Fibroblast of villous mesenchyme (primary cell): Measurements from ENCODE around the gene AP3D1. TPM values are rescaled to one million over a fixed set of nuclear protein-coding genes. Genes with fewer than 3 reads are reported as not detected.

Experiments used
- DNase-seq: peaks from one replicate; pipeline ENCODE4 v3.0.0-alpha.2; 2010; ENCODE audit warnings: low read depth
- H3K4me3 ChIP-seq: 2 replicates; pipeline ENCODE4 v1.5.1; 2011; ENCODE audit warnings: low read depth, mild to moderate bottlenecking, low read length
- CTCF ChIP-seq: IDR thresholded peaks from 2 replicates; pipeline ENCODE4 v1.5.1; 2012; ENCODE audit warnings: low read depth, mild to moderate bottlenecking, low read length; ENCODE audit not compliant: insufficient read depth
- total RNA-seq: library from RNA; depleted of rRNA; stranded (reverse); fragments of >200 nt; gene quantifications from 2 replicates; pipeline ENCODE4 v1.2.3, GENCODE V29; 2012

AP3D1 gene
- total RNA-seq, 1 donor, result 140 TPM

- no peak for TF ChIP-seq CTCF
- H3K4me3 ChIP-seq, result no peak overlapping the region
- DNase-seq, result peak; percentile 50
These were observed 16.7 kb upstream of the AP3D1 start for GRCh38 chr19:2167896-2168618.

GRCh38 chr19:2166741-2167738, 15.7 kb upstream of the AP3D1 start:
- no peak overlapping the region for H3K4me3 ChIP-seq
- TF ChIP-seq CTCF, result no peak
- DNase-seq, result peak; percentile 68

- DNase-seq, result peak; percentile 27
- no peak for TF ChIP-seq CTCF
- peak overlapping the region; percentile 88 for H3K4me3 ChIP-seq
These were observed 12.9 kb upstream of the AP3D1 start for GRCh38 chr19:2164020-2164998.

- no peak for DNase-seq
- H3K4me3 ChIP-seq, result no peak overlapping the region
- no peak for TF ChIP-seq CTCF
These were observed 9.0 kb upstream of the AP3D1 start for GRCh38 chr19:2160379-2160778.

- TF ChIP-seq CTCF, result no peak
- DNase-seq, result no peak
- no peak overlapping the region for H3K4me3 ChIP-seq
These were observed 6.1 kb upstream of the AP3D1 start for GRCh38 chr19:2157452-2157851.

- DNase-seq, result peak; percentile 49
- no peak overlapping the region for H3K4me3 ChIP-seq
- no peak for TF ChIP-seq CTCF
These were observed 3.3 kb upstream of the AP3D1 start for GRCh38 chr19:2154587-2155075.
